HG03064 (cell line): ENCODE data around the gene BACE1-AS.

Source experiments
- ATAC-seq: cut with Tn5 transposase; IDR thresholded peaks from one replicate; pipeline ENCODE4 v1.9.1; 2021; ENCODE audit warnings: low read depth; ENCODE audit not compliant: unreplicated experiment

BACE1-AS gene

GRCh38 chr11:117287668-117288067, 3.5 kb upstream of the BACE1-AS start:
- ATAC-seq, result no peak

GRCh38 chr11:117289795-117290194, 1.4 kb upstream of the BACE1-AS start:
- ATAC-seq, result no peak

- ATAC-seq, result no peak
Measured at GRCh38 chr11:117292616-117293015, 1.5 kb downstream of the BACE1-AS start.

GRCh38 chr11:117295438-117296137, 4.4 kb downstream of the BACE1-AS start:
- no peak for ATAC-seq

- ATAC-seq, result no peak
Measured at GRCh38 chr11:117296881-117297280, 5.7 kb downstream of the BACE1-AS start.

- no peak for ATAC-seq
Measured at GRCh38 chr11:117298195-117298594, 7.0 kb downstream of the BACE1-AS start.

- ATAC-seq, result no peak
Measured at GRCh38 chr11:117299351-117300282, 8.5 kb downstream of the BACE1-AS start.

- ATAC-seq, result no peak
Measured at GRCh38 chr11:117300283-117300663, 9.1 kb downstream of the BACE1-AS start.

GRCh38 chr11:117300773-117301172, 9.6 kb downstream of the BACE1-AS start:
- no peak for ATAC-seq

- ATAC-seq, result no peak
Measured at GRCh38 chr11:117302228-117302627, 11.1 kb downstream of the BACE1-AS start.

GRCh38 chr11:117303101-117303500, 12.0 kb downstream of the BACE1-AS start:
- ATAC-seq, result no peak

GRCh38 chr11:117303646-117304315, 12.6 kb downstream of the BACE1-AS start:
- ATAC-seq, result no peak

- ATAC-seq, result no peak
Measured at GRCh38 chr11:117305145-117305544, 14.0 kb downstream of the BACE1-AS start.

- no peak for ATAC-seq
Measured at GRCh38 chr11:117309310-117309709, 18.2 kb downstream of the BACE1-AS start.

GRCh38 chr11:117313091-117313490, 21.9 kb downstream of the BACE1-AS start:
- no peak for ATAC-seq

GRCh38 chr11:117313828-117314768, 23.0 kb downstream of the BACE1-AS start:
- ATAC-seq, result no peak

GRCh38 chr11:117314840-117315239, 23.7 kb downstream of the BACE1-AS start:
- no peak for ATAC-seq

- no peak for ATAC-seq
Measured at GRCh38 chr11:117315285-117316196, 24.4 kb downstream of the BACE1-AS start.
